SIG-M5 (cell line): ENCODE results near the gene ZFP91.
"Not testable (repeated sequence)": the region's sequence is repeated elsewhere in the genome, so short reads cannot be mapped to it uniquely, and the experiment has no call there.

ENCODE experiments used
- DNase-seq: peaks from one replicate; lab custom pipeline; 2025; lab: John Stamatoyannopoulos, UW

The ZFP91 gene

DNA sequence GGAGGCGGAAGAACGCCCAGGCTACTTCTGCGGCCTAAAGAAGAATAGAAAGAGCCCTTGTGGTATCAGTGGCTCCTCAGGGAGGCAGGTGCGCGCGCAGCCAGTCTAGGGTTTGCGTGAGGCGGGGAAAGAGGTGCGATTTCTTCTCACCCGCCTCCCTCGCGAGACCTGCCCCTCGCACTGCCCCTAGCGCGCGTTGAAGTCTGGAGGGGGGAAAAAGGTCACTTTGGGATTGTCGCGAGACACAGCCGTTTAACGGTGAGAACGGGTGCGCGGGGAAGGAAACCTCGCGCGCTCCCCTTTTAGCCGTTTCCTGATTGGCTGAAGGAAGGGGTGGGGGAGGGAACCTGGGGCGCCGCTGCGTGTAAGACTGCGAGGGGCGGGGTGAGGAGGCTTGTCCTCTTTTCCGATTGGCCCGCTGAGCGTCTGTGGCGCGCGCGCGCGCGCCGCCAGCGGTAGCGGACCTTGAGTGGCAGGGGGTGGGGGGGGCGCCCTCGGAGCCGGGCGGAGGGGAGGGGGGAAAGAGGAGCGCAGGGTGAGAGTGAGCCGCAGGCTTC, at the start of gene ZFP91:
TSS of gene ZFP91 (plus strand) at position 429 of the 557 bp plus-strand sequence. CDS start 219 bp downstream, outside the sequence.
- DNase-seq: peak; percentile 80

DNA sequence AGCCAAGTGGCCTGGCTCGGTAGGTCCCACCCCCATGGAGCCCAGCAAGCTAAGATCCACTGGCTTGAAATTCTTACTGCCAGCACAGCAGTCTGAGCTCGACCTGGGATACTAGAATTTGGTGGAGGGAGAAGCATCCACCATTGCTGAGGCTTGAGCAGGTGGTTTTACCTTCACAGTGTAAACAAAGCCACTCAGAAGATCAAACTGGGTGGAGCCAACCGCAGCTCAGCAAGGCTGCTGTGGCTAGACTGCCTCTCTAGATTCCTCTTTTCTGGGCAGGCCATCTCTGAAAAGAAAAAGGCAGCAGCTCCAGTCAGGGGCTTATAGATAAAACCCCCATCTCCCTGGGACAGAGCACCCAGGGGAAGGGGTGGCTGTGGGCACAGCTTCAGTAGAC, 48.6 kb upstream of the ZFP91 start:
- DNase-seq: no peak

- DNase-seq: no peak
These were observed 47.0 kb upstream of the ZFP91 start for GRCh38 chr11:58531865-58532341.

DNA sequence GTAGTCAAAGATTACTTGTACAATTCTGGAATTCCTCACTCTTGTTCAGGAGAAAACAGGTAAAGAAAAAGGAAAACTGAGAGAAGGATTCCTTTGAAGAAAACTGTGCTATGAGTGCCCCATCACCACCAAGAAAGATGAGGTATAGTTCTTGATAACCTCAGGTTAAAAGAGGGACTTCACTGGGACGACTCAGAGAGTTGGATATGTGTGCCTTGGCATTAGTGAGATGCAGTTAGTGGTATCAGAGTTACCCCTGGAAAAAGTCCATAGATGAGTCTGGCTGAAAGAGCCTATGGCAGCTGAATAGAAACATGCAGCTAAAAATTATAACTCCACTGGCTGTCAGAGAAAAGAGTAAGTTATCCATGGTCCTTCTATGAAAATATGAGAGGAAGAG, 32.0 kb upstream of the ZFP91 start:
- no peak for DNase-seq

GRCh38 chr11:58549644-58550043, 29.2 kb upstream of the ZFP91 start:
- no peak for DNase-seq

DNA sequence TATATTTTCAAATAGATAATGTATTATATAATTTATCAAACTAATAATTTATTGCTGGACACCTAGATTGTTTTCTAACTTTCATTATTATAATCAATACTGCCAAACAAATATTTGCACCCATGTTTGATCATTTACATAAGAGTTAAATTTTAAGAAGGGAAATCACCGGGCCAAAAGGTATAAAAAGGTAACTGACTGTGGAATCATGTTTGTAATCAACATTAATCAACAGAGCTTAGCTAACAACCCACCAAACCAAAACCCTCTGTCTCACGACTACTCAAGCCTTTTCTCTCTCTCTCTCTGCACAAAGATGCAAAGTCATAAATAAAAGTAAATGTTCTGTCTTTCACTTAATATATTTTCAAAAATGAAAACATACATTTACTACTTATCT, 18.0 kb upstream of the ZFP91 start:
- no peak for DNase-seq

DNA sequence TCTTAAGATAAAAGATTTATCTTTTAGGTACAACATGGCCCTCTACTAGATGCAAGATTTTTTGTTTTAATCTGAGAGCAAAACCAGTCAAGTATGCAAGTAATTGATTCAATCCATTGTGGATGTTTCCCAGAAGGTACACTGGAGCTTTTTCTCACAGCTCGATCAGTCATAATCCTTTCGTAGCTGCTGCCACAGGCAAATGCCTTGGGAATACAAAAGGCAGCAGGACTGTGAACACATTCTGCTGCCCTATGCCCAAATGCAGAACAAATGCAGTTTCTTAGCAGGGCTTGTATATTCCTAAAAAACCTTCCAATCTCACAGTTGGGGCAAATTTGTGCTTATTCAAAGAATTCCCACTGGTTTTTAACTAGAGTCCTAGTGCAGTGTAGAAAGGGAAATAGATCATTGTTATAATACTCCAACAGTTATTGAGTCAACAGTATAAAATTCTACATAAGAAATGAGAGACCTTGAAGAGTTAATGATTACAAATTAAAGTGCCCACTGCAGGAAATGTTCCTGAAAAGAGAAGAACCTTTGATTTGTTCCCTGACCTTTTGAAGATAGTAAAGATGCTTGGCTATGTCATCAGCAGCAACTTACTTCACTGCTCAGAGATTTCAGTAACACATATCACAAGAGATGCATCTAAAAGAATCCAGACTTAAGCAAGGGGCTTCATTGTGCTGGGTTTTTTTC, 17.3 kb upstream of the ZFP91 start:
- no peak for DNase-seq

- no peak for DNase-seq
These were observed 16.5 kb upstream of the ZFP91 start for GRCh38 chr11:58562375-58562800.

DNA sequence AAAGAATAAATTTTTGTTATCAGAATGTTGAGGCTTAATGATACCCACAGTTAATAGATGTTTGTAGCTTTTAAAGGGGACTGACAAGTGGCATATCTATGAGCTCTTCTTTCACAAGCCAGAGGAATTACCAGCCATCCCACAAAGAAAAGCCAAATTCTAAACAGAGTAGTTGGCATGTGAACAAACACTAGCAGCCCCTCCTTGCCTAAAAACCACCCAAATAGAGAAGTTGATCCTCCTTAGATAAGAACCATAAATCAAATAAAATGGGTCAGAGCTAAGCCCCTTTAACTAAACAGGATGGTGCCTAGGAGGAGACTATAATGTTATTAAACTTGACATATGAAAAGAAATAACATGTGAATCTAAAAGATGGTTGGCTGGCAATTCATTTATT, 14.6 kb upstream of the ZFP91 start:
- no peak for DNase-seq

GRCh38 chr11:58567889-58568512, 10.9 kb upstream of the ZFP91 start:
- DNase-seq: no peak

DNA sequence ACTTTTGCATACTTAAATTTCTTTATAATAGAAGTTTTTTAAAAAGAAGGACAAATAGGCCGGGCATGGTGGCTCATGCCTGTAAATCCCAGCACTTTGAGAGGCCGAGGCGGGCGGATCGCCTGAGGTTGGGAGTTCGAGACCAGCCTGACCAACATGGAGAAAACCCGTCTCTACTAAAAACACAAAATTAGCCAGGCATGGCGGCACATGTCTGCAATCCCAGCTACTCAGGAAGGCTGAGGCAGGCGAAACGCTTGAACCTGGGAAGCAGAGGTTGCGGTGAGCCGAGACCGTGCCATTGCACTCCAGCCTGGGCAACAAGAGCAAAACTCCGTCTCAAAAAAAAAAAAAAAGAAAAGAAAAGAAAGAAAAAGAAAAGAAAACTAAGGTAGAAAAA, 6.0 kb upstream of the ZFP91 start:
- not testable (repeated sequence) for DNase-seq

DNA sequence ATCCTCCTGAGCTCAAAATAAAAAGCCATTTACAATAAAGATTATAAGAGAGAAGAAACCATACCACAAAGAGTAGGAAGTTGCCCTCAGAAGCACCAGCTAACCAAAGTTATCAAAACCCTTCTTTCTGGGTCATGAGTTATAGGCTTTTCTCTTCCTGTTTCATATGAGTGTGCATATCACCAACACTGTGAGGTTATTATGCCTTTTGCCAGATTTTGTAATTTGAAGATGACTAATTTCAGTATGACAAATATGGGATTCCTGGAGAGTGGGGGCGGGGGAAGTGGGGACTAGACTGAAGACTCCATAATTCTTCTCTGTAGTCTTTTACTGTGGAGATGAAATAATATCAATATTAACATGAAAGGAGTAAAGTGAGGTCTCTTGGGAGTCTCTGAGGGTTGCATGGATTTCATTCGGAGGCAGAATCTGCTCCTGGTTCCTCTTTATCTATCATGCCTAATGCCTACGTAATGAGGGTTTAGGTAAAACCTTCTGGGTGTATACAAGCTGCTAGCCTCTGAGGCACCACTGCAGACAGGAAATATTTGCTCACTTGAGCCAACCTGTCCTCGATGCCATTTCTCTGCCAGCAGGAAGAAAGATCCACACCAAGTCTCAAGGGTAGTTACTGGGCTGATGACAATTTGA, 5.3 kb upstream of the ZFP91 start:
- peak; percentile 13 for DNase-seq

GRCh38 chr11:58574881-58575280, 4.0 kb upstream of the ZFP91 start:
- no peak for DNase-seq

GRCh38 chr11:58575377-58576020, 3.4 kb upstream of the ZFP91 start, which contains the start of gene LPXN:
LPXN (minus strand) TSS chr11:58575856; CDS start chr11:58575772, 84 bp downstream.
- DNase-seq: peak; percentile 50

DNA sequence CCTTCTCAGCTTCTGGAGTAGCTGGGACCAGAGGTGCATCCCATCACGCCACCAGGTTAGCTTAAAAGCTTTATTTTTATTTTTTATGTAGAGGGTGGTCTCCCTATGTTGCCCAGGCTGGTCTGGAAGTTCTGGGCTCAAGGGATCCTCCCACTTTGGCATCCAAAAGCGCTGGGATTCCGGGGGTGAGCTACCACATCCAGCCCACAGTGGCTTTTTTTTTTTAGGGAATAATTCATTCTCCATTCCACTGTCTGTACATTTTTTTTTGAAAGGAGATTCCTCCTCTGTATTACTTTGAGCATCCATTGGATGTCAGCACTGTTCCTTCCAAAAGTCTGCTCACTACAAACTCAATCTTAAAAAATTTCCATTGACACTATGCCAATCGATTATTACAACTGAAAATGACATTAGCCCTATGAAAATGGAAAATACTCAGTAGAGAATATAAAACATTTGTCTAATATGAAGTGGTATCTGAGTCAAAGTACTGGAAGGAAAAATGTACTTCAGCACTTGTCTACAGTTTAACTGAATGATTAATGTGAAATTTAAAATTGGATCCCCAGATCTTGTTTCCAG, 1.9 kb upstream of the ZFP91 start:
- DNase-seq: no peak

DNA sequence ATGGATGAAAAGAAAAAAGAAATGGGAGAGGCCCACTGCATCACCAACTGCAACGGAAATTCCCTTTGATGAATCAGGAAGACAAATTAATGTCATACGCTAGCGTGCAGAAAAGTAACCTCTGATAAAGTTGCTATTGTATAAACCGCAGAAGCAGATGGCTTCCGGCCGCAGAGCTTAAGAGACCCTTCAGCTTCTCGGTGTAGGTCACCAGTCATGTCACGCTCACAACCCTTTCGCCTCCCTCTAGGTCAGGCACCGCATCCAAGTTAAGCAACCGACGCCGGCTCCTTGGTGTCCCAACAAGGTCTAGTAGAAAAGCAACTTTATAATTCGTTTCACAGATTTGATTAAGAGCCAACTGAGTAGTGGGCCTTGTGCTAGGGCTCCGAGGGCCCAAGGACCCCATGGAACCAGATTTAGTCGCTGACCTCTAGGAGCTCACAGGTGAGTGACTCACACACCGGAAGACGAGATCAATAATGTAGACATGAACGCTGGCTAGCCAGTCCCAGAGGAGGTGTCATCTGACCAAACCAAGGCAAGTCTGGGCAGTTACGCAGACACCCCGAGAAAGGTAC, 1.2 kb upstream of the ZFP91 start:
- DNase-seq: peak; percentile 22

- peak; percentile 93 for DNase-seq
These were observed 678 bp upstream of the ZFP91 start for GRCh38 chr11:58578136-58578634.

GRCh38 chr11:58579192-58580129, 598 bp downstream of the ZFP91 start:
- peak; percentile 41 for DNase-seq

- DNase-seq: no peak
These were observed 1.4 kb downstream of the ZFP91 start for GRCh38 chr11:58580311-58580710.

DNA sequence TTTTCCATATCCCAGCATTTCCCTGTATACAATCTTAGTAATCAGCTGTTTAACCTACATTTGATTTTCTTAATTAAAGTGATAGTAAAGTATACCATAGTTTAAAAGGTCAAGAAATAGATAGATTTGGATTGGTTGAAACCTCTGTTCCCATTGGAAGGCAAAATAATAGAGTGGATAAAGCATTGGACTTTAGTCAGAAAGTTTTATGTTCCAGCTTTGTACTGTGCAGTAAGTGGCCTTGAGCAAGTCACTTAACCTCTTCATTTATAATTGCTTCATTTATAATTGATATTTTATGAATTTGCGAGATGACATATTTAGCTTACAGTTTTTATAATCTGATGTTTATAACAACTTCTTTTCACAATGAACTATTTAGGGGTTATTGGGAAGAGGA, 3.6 kb downstream of the ZFP91 start:
- no peak for DNase-seq
